Transverse colon (tissue), 3 donors: Measurements from ENCODE around the gene SLC35A2.

Source experiments
- CTCF ChIP-seq, 5 experiments: fragments of 200-600 bp in 3 of 5; fragments of 450-650 bp in 2 of 5; sonication (generic) in 3 of 5; IDR thresholded peaks; 1 replicate in 2 of 5; 2 replicates in 3 of 5; pipeline ENCODE4 v1.5.1; 2016 to 2017; ENCODE audit warnings: antibody characterized with exemption in 5 of 5, inconsistent platforms in 3 of 5, mild to moderate bottlenecking in 2 of 5, moderate library complexity in 1 of 5
- POLR2A ChIP-seq: fragments of 450-650 bp; IDR thresholded peaks from one replicate; pipeline ENCODE4 v1.6.1; 2016; ENCODE audit warnings: antibody characterized with exemption, mild to moderate bottlenecking, moderate library complexity

- TF ChIP-seq POLR2A (no peak), CTCF (IDR thresholded peaks at IDR 0.05) (no peak)
These were observed 15.7 kb upstream of the SLC35A2 start for GRCh38 chrX:48927123-48927522.
